GM12878 (cell line): ENCODE measurements around the gene IFIT3. TPM values are rescaled to one million over a fixed set of nuclear protein-coding genes. Genes with fewer than 3 reads are reported as not detected.
A peak's percentile ranks its signal among the peaks of the same experiment; 100 is the strongest.

Experiments used
- ATAC-seq: fragments of 200-7000 bp; cut with Tn5 transposase; 3 replicates; pipeline ENCODE4 v1.9.1; 2020; ENCODE audit warnings: mild to moderate bottlenecking, moderate library complexity
- BruUV-seq: library from RNA; stranded (reverse); fragments of 400-500 nt; replicated peaks from 2 replicates; lab custom pipeline; 2021; lab: Mats Ljungman, UMichigan
- CTCF ChIA-PET: fragments of 300-600 bp; sonication (Branson Sonifier 250); formaldehyde crosslinking; extraction: SDS; loops from one replicate; lab custom pipeline; 2021; ENCODE audit warnings: inconsistent platforms; lab: Yijun Ruan, JAX
- POLR2A ChIA-PET: fragments of 350-600 bp; formaldehyde crosslinking; extraction: SDS; loops from one replicate; lab custom pipeline; 2021; ENCODE audit warnings: inconsistent platforms; lab: Charles Lee
- RAD21 ChIA-PET: fragments of 300-600 bp; sonication (Branson Sonifier 250); formaldehyde crosslinking; loops from one replicate; lab custom pipeline; 2023; ENCODE audit warnings: antibody characterized with exemption; ENCODE audit not compliant: unreplicated experiment; lab: Charles Lee
- SMC1A ChIA-PET: fragments of 300-600 bp; sonication (Branson Sonifier 250); formaldehyde crosslinking; loops from one replicate; lab custom pipeline; 2023; ENCODE audit not compliant: unreplicated experiment, uncharacterized antibody; lab: Charles Lee
- DNase-seq: peaks from one replicate; pipeline ENCODE4 v3.0.0-alpha.2; 2011; ENCODE audit warnings: low read depth, low spot score
- FAIRE-seq: peaks from 3 replicates; lab custom pipeline; 2011; peaks lifted over from hg19 to GRCh38; lab: Jason Lieb, UNC
- H2AFZ ChIP-seq: 2 replicates; pipeline ENCODE4 v1.6.0; 2011; ENCODE audit warnings: low read depth, low read length, control low read depth; ENCODE audit not compliant: control insufficient read depth
- H3K27ac ChIP-seq: 2 replicates; pipeline ENCODE4 v1.5.1; 2011; ENCODE audit warnings: control low read depth; ENCODE audit not compliant: control insufficient read depth, insufficient read depth
- H3K27me3 ChIP-seq, 2 experiments: replicated peaks in 1 of 2; 2 replicates each; pipeline versions ENCODE4 v1.6.0 to v1.6.1; 2011; ENCODE audit warnings: low read length in 1 of 2; ENCODE audit not compliant: control insufficient read depth in 2 of 2, insufficient read depth in 2 of 2
- H3K36me3 ChIP-seq, 2 experiments: 2 replicates each; pipeline ENCODE4 v1.5.1; 2011; ENCODE audit warnings: low read length in 1 of 2; ENCODE audit not compliant: control insufficient read depth in 2 of 2, insufficient read depth in 2 of 2
- H3K4me1 ChIP-seq: 2 replicates; pipeline ENCODE4 v1.6.1; 2011; ENCODE audit warnings: mild to moderate bottlenecking, low read length, moderate library complexity, mixed read lengths; ENCODE audit not compliant: control insufficient read depth, insufficient read depth
- H3K4me2 ChIP-seq: 2 replicates; pipeline ENCODE4 v1.6.0; 2011; ENCODE audit warnings: control low read depth; ENCODE audit not compliant: control insufficient read depth, insufficient read depth
- H3K4me3 ChIP-seq: fragments of 200-600 bp; sonication (generic); 2 replicates; pipeline ENCODE4 v1.5.1; 2016
- H3K79me2 ChIP-seq: 2 replicates; pipeline ENCODE4 v1.6.0; 2011; ENCODE audit warnings: low read length; ENCODE audit not compliant: control insufficient read depth, insufficient read depth
- H3K9ac ChIP-seq: 2 replicates; pipeline ENCODE4 v1.8.0; 2011; ENCODE audit warnings: low read length, control low read depth, mixed read lengths; ENCODE audit not compliant: control insufficient read depth, insufficient read depth
- H3K9me3 ChIP-seq: replicated peaks from 3 replicates; pipeline ENCODE4 v1.5.1; 2011; ENCODE audit warnings: mild to moderate bottlenecking, low read length; ENCODE audit not compliant: control insufficient read depth, insufficient read depth
- H4K20me1 ChIP-seq: 2 replicates; pipeline ENCODE4 v1.6.0; 2011; ENCODE audit not compliant: control insufficient read depth, insufficient read depth
- CHD4 ChIP-seq: fragments of 200-600 bp; sonication (generic); IDR thresholded peaks from 2 replicates; pipeline ENCODE4 v1.6.1; 2016; ENCODE audit warnings: mild to moderate bottlenecking
- CREB1 ChIP-seq: IDR thresholded peaks from 2 replicates; pipeline ENCODE4 v1.6.1; 2012; ENCODE audit warnings: low read depth, mild to moderate bottlenecking, inconsistent platforms
- CREM ChIP-seq: IDR thresholded peaks from 2 replicates; pipeline ENCODE4 v1.6.1; 2014; ENCODE audit warnings: antibody characterized with exemption, low read depth
- EED ChIP-seq: sonication (generic); IDR thresholded peaks from 2 replicates; pipeline ENCODE4 v1.6.1; 2016; ENCODE audit warnings: antibody characterized with exemption, low read depth
- FOXK2 ChIP-seq: fragments of 450-650 bp; IDR thresholded peaks from 2 replicates; pipeline ENCODE4 v1.6.1; 2017; ENCODE audit warnings: mild to moderate bottlenecking, moderate library complexity
- GABPA ChIP-seq: IDR thresholded peaks from 2 replicates; pipeline ENCODE4 v1.6.1; 2014; ENCODE audit warnings: antibody characterized with exemption, low read depth, mild to moderate bottlenecking, inconsistent platforms
- IKZF2 ChIP-seq, 2 experiments: fragments of 450-650 bp; IDR thresholded peaks; 2 replicates each; pipeline ENCODE4 v1.6.1; 2017; ENCODE audit warnings: mild to moderate bottlenecking in 2 of 2, moderate library complexity in 2 of 2
- JUNB ChIP-seq: IDR thresholded peaks from 2 replicates; pipeline ENCODE4 v1.6.1; 2016; ENCODE audit warnings: antibody characterized with exemption, mild to moderate bottlenecking
- LARP7 ChIP-seq: fragments of 450-650 bp; IDR thresholded peaks from 2 replicates; pipeline ENCODE4 v1.6.1; 2017; ENCODE audit warnings: mild to moderate bottlenecking
- NFIC ChIP-seq: IDR thresholded peaks from 2 replicates; pipeline ENCODE4 v1.6.1; 2012; ENCODE audit warnings: low read depth, mild to moderate bottlenecking, inconsistent platforms, low read length, moderate library complexity
- POLR2AphosphoS5 ChIP-seq: IDR thresholded peaks from 2 replicates; pipeline ENCODE4 v1.6.1; 2011; ENCODE audit warnings: mild to moderate bottlenecking, low read length, inconsistent platforms
- RUNX3 ChIP-seq: IDR thresholded peaks from 2 replicates; pipeline ENCODE4 v1.6.1; 2012; ENCODE audit warnings: low read length, inconsistent platforms
- STAT1 ChIP-seq: fragments of 450-650 bp; conservative IDR thresholded peaks from 2 replicates; pipeline ENCODE4 v1.6.1; 2014; ENCODE audit warnings: antibody characterized with exemption, mild to moderate bottlenecking
- ZNF207 ChIP-seq: fragments of 450-650 bp; IDR thresholded peaks from 2 replicates; pipeline ENCODE4 v1.6.1; 2014; ENCODE audit warnings: antibody characterized with exemption, mild to moderate bottlenecking, borderline replicate concordance
- WGBS: methylation state at CpG from one replicate; pipeline ENCODE4 v1.1.6; 2016; ENCODE audit warnings: low lambda C conversion rate; ENCODE audit not compliant: insufficient replicate concordance, insufficient coverage; ENCODE audit errors: missing lambda C conversion rate; 5-methylcytosine and 5-hydroxymethylcytosine counted together
- in situ Hi-C: fragments of 300-500 bp; cut with MboI; formaldehyde crosslinking; loops from 9 replicates; pipeline ENCODE4 v1.14.3; 2018; ENCODE audit warnings: mixed read lengths
- intact Hi-C: fragments of 100-400 bp; cut with micrococcal nuclease; formaldehyde crosslinking; loops from one replicate; pipeline ENCODE4 v1.14.2; 2022; ENCODE audit not compliant: unreplicated experiment
- polyA plus RNA-seq, 11 experiments: library from polyadenylated mRNA; depleted of rRNA in 4 of 11; unstranded in 6 of 11; stranded (reverse) in 5 of 11; fragments of >200 nt; fragmentation: Nextera tagmentation in 4 of 11; fragmentation: Illumina TruSeq in 1 of 11; extraction: Ambion mirVana in 4 of 11; extraction: Trizol in 1 of 11; gene quantifications; 1 replicate in 1 of 11; 2 replicates in 10 of 11; pipeline versions ENCODE4 v1.2.1 to v1.2.3, GENCODE V29; 2011 to 2016; ENCODE audit warnings: inconsistent platforms in 2 of 11, missing spikeins in 2 of 11, low read depth in 1 of 11
- total RNA-seq, 4 experiments: library from RNA; depleted of rRNA in 3 of 4; stranded (reverse); fragments of >200 nt in 3 of 4; fragmentation: Illumina TruSeq in 1 of 4; extraction: Trizol in 1 of 4; gene quantifications; 2 replicates each; pipeline versions ENCODE4 v1.2.1 to v1.2.3, GENCODE V29; 2013 to 2021
- TF ChIP-seq, protein P1 (sequence below): fragments of 450-650 bp; formaldehyde crosslinking; IDR thresholded peaks from 2 replicates; pipeline ENCODE4 v1.4.0; 2022; ENCODE audit warnings: mild to moderate bottlenecking, moderate library complexity
- TF ChIP-seq, protein P2 (sequence below): fragments of 450-650 bp; IDR thresholded peaks from 2 replicates; pipeline ENCODE4 v1.6.1; 2016; ENCODE audit warnings: mild to moderate bottlenecking
- TF ChIP-seq, protein P3 (sequence below): IDR thresholded peaks from 2 replicates; pipeline ENCODE4 v1.6.1; 2012; ENCODE audit warnings: low read length, inconsistent platforms

Gene IFIT3
- total and polyA plus RNA-seq, 10 of the 15 experiments (the other 5 are each of a cell fraction or from before 2014, with no cell fraction given) = 27.0 to 70.2 (median 51.1) TPM

DNA sequence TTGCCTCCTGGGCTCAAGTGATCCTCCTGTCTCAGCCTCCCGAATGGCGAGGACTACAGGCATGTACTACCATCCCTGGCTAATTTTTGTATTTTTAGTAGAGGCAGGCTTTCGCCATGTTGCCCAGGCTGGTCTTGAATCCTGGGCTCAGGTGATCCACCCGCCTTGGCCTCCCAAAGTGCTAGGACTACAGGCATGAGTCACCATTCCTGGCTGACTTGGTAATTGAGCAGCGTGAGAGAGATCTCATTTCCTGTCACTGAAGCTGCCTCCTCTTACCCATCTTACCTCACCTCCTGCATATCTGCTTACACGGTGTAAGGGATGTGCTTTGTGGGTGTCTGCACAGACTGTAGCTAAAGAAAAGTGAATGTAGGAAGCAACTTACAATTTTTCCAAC, 9.7 kb downstream of the IFIT3 start:
- ChIA-PET POLR2A (interaction anchor here (1.5 kb wide), 1 partner anchor 32 kb away, joined by 3 read pairs; no protein-coding TSS in a partner anchor), SMC1A (interaction anchor here (0.9 to 4.5 kb wide), 7 partner anchors 10 to 81 kb away, joined by 3 to 26 read pairs (median 6); partner anchors contain the start of gene IFIT1), CTCF (interaction anchor here (0.6 to 4.2 kb wide), 4 partner anchors 25 to 82 kb away, joined by 3 to 22 read pairs (median 3); no protein-coding TSS in a partner anchor), RAD21 (interaction anchor here (1.0 to 3.0 kb wide), 5 partner anchors 9 to 55 kb away, joined by 3 to 11 read pairs (median 3); partner anchors contain the start of genes IFIT1 and IFIT3)
- WGBS = 50% methylated on average over 6 of the region's 6 CpGs
- H3K4me3 ChIP-seq = no peak overlapping the region
- FAIRE-seq = no peak
- BruUV-seq = no TSS peak
- H3K9me3 ChIP-seq = no peaks in the 10 kb centered on the region
- H2AFZ ChIP-seq = no peak overlapping the region
- intact Hi-C loops (no loop called here), in situ Hi-C loops (no loop called here)
- no peaks in the 10 kb centered on the region for H4K20me1 ChIP-seq
- peak; percentile 50 for DNase-seq
- peaks cover 6 to 22% of the 10 kb centered on the region in 2 experiments for H3K36me3 ChIP-seq
- H3K4me1 ChIP-seq = no peaks in the 10 kb centered on the region
- peaks cover 33% of the 10 kb centered on the region for H3K79me2 ChIP-seq
- TF ChIP-seq, protein P1, sequence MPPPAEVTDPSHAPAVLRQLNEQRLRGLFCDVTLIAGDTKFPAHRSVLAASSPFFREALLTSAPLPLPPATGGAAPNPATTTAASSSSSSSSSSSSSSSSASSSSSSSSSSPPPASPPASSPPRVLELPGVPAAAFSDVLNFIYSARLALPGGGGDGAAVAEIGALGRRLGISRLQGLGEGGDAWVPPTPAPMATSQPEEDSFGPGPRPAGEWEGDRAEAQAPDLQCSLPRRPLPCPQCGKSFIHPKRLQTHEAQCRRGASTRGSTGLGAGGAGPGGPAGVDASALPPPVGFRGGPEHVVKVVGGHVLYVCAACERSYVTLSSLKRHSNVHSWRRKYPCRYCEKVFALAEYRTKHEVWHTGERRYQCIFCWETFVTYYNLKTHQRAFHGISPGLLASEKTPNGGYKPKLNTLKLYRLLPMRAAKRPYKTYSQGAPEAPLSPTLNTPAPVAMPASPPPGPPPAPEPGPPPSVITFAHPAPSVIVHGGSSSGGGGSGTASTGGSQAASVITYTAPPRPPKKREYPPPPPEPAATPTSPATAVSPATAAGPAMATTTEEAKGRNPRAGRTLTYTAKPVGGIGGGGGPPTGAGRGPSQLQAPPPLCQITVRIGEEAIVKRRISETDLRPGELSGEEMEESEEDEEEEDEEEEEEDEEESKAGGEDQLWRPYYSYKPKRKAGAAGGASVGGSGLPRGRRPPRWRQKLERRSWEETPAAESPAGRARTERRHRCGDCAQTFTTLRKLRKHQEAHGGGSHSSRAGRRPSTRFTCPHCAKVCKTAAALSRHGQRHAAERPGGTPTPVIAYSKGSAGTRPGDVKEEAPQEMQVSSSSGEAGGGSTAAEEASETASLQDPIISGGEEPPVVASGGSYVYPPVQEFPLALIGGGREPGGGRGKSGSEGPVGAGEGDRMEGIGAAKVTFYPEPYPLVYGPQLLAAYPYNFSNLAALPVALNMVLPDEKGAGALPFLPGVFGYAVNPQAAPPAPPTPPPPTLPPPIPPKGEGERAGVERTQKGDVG (CRISPR knock-in tag) = no peak
- no peak for TF ChIP-seq CHD4
- no peak for TF ChIP-seq LARP7
- peak; percentile 40; the same call in 1 of the 2 replicates for TF ChIP-seq CREB1
- 0 out of 2 replicates have a peak, but pooled peaks have one; percentile 16 for TF ChIP-seq GABPA
- TF ChIP-seq FOXK2 = no peak
- TF ChIP-seq, protein P2, sequence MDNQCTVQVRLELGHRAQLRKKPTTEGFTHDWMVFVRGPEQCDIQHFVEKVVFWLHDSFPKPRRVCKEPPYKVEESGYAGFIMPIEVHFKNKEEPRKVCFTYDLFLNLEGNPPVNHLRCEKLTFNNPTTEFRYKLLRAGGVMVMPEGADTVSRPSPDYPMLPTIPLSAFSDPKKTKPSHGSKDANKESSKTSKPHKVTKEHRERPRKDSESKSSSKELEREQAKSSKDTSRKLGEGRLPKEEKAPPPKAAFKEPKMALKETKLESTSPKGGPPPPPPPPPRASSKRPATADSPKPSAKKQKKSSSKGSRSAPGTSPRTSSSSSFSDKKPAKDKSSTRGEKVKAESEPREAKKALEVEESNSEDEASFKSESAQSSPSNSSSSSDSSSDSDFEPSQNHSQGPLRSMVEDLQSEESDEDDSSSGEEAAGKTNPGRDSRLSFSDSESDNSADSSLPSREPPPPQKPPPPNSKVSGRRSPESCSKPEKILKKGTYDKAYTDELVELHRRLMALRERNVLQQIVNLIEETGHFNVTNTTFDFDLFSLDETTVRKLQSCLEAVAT = 0 out of 2 replicates have a peak, but pooled peaks have one; percentile 22
- TF ChIP-seq POLR2AphosphoS5 = 0 out of 2 replicates have a peak, but pooled peaks have one; percentile 30
- TF ChIP-seq RUNX3 = peak; percentile 18; the same call in 1 of the 2 replicates
- peak; percentile 54 for TF ChIP-seq JUNB
- TF ChIP-seq EED = peak; percentile 79
- TF ChIP-seq STAT1 = no peak
- no peak for TF ChIP-seq CREM
- TF ChIP-seq IKZF2 (IDR thresholded peaks at IDR 0.05) = peak in 1 of 2 experiments; percentile 33; a peak in 2 of 4 replicates
- TF ChIP-seq, protein P3, sequence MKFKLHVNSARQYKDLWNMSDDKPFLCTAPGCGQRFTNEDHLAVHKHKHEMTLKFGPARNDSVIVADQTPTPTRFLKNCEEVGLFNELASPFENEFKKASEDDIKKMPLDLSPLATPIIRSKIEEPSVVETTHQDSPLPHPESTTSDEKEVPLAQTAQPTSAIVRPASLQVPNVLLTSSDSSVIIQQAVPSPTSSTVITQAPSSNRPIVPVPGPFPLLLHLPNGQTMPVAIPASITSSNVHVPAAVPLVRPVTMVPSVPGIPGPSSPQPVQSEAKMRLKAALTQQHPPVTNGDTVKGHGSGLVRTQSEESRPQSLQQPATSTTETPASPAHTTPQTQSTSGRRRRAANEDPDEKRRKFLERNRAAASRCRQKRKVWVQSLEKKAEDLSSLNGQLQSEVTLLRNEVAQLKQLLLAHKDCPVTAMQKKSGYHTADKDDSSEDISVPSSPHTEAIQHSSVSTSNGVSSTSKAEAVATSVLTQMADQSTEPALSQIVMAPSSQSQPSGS = peak; percentile 33; the same call in 1 of the 2 replicates
- peak; percentile 35; the same call in 1 of the 2 replicates for TF ChIP-seq NFIC
- TF ChIP-seq ZNF207 = no peak
- H3K9ac ChIP-seq = no peak overlapping the region
- ATAC-seq = peak; percentile 18
- H3K27me3 ChIP-seq = no peaks in the 10 kb centered on the region
- H3K27ac ChIP-seq = no peak overlapping the region
- H3K4me2 ChIP-seq = no peak overlapping the region
